ENCODE results near the gene RHBDD1.

DNA sequence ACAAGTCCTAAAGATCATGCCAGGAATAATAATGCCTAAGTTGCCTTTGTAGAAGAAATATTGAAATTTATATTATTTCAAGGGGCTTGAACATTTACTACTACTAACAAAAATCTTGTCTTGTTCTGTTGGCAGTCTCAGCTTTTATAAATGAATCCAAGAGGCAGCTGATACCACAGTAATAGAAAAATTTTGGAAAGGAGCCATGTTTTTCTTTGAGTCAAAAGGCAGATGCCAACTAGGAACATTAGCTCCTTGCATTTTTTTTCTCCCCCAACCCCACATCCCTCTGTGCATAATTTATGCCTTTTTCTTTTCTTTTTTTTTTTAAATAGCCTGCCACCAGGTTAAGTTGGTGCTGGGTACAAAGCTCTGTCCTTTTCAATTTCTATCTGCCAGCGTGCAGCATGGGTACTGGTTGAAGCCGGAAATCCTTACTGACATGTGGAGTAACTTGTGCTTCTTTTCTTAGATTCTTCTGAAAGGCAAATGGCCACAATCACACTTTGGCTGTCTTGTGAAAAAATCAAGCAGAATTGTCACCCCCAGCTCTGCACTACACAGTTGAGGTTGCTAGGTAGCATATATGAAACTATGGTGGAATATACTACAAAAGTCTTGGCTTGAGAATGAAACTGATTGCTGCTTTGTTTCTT is 98.8 kb downstream of the RHBDD1 start:
- TF ChIP-seq, protein P1, sequence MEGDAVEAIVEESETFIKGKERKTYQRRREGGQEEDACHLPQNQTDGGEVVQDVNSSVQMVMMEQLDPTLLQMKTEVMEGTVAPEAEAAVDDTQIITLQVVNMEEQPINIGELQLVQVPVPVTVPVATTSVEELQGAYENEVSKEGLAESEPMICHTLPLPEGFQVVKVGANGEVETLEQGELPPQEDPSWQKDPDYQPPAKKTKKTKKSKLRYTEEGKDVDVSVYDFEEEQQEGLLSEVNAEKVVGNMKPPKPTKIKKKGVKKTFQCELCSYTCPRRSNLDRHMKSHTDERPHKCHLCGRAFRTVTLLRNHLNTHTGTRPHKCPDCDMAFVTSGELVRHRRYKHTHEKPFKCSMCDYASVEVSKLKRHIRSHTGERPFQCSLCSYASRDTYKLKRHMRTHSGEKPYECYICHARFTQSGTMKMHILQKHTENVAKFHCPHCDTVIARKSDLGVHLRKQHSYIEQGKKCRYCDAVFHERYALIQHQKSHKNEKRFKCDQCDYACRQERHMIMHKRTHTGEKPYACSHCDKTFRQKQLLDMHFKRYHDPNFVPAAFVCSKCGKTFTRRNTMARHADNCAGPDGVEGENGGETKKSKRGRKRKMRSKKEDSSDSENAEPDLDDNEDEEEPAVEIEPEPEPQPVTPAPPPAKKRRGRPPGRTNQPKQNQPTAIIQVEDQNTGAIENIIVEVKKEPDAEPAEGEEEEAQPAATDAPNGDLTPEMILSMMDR (IDR thresholded peaks at IDR 0.05) = no peak
- no peak for TF ChIP-seq POLR2AphosphoS5 (IDR thresholded peaks at IDR 0.05)
- no peak for TF ChIP-seq POLR2A (IDR thresholded peaks at IDR 0.05)

Data from stomach (tissue), 4 donors.